ENCODE measurements around the gene BGLAP.

Gene BGLAP

DNA sequence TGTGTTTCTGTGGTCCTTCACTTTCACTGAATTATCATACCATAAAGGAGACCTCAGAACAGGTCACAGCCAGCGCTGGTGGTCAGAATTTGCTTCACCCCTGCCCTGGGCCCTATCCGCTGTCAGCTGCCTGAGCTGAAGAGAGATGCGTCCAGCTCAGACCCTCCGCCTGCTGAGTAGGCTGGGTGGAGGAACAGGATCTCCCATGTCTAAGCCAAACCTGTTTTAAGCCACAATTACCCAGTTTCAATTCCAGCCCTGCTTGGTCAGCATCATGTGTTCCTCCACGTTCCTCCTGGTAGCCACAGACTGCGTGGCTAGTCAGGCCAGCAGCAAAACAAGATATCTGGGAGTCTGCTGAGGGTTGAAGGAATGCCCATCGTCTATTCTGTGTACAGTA lies 13.5 kb upstream of the BGLAP start:
- DNase-seq: no peak

DNA sequence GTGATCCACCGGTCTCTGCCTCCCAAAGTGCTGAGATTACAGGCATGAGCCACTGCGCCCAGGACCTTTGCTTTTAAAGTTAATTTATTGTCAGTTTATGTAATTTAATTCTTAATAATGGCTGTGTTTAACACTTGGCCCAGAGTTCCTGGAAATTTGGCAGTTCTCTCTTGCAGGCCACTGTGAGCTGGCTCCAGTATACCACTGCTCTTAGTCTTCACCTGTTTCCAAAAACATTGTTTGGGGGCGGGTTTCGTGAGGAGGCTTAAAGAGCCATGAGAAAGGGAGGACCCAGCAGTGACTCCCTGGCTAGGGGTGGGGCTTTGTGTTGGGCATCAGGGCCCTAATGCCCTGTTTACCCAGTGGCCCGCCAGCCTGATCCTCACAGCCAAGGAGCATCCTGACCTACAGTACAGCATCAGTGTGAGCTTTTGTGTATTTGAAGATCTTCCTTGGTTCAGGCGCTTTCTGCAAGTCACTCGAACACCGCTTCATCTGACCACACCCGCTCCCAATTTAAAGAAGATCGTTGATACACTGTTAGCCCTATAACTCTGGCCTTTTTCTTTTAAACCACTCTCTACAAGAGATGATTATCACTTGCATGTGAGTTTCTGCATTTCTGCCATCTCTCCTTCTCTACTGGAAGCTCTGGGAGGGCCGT lies 12.0 kb upstream of the BGLAP start:
- no peak for DNase-seq

DNA sequence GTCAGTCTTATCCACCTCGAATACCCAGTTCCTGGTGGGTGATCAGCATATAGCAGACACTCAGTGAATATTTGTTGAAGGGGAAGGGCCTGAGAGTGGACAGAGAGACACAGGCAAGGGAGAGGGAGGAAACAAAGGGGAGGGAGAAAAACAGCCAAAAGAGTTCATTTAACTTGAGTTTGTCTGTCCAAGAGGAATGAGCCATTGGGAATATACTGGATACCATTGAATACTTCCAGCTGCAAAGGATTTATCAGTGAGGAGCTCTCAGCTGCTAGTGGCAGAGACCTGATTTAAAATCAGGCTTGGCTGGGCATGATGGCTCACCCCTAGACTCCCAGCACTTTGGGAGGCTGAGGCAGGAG lies 11.5 kb upstream of the BGLAP start:
- DNase-seq: no peak

DNA sequence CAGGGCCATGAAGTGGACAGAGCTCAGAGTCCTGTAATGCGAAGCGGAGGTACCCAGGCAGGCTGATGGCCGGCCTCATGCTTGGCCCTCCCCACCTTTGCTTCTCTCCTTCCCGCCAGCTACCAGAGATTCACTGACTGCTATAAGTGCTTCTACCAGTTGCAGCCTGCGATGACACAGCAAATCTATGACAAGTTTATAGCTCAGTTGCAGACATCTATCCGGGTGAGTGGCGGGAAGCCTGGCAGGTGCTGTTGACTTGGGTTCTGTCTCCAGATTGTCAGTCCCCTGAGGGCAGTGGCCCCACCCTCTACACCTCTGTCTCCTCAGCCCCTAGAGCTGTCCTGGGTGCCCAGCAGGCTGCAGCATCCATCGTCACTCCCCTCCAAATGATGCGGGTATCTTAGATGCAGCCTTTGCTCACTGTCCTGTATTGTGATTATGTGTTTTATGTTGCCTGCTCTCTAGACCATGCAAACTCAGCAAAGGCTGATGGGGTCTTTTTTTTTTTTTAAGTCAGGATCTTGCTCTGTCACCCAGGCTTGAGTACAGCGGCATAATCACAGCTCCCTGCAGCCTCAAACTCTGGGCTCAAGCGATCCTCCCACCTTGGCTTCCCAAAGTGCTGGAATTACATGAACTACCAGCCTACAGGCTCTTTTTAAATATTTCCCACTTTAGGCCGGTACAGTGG lies 9.6 kb upstream of the BGLAP start:
- DNase-seq: no peak

- no peak for DNase-seq
These were observed 8.4 kb upstream of the BGLAP start for GRCh38 chr1:156233426-156234127.

DNA sequence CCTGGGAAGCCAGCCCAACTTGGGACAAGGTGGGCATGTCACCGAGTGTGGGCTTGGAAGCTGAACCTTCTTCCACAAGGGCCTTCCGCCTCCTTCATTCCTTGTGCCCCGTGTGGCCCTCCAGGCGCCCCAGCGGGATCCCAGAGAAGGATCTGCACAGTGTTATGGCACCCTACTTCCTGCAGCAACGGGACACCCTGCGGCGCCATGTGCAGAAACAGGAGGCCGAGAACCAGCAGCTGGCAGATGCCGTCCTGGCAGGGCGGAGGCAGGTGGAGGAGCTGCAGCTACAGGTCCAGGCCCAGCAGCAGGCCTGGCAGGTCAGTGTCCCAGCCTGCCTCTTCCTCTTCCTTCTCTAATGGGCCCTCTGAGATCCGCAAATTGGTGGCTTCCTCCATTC lies 5.8 kb upstream of the BGLAP start:
- DNase-seq: no peak

DNA sequence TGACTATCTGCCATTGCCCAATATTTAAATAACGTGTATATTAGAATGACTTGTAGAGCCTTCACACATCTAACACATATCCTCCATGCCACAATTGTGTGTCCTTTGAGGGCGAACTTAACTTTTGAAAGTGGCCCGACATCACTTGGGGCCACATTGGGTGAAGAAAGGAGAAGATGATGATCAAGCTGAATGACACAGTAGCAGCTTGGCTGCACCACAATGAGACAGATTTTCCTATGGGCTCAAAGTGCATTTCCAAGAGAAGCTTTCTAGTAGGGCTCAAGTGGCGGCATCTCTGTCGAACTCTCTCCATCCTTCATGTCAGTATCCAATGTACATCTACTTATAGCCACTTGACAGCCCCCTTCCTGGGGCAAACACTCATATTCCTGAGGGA lies 3.7 kb upstream of the BGLAP start:
- DNase-seq: no peak

- no peak for DNase-seq
These were observed 623 bp upstream of the BGLAP start for GRCh38 chr1:156241311-156241811.

DNA sequence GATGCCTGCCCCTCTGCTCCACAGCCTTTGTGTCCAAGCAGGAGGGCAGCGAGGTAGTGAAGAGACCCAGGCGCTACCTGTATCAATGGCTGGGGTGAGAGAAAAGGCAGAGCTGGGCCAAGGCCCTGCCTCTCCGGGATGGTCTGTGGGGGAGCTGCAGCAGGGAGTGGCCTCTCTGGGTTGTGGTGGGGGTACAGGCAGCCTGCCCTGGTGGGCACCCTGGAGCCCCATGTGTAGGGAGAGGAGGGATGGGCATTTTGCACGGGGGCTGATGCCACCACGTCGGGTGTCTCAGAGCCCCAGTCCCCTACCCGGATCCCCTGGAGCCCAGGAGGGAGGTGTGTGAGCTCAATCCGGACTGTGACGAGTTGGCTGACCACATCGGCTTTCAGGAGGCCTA lies 754 bp downstream of the BGLAP start:
- DNase-seq: no peak

DNA sequence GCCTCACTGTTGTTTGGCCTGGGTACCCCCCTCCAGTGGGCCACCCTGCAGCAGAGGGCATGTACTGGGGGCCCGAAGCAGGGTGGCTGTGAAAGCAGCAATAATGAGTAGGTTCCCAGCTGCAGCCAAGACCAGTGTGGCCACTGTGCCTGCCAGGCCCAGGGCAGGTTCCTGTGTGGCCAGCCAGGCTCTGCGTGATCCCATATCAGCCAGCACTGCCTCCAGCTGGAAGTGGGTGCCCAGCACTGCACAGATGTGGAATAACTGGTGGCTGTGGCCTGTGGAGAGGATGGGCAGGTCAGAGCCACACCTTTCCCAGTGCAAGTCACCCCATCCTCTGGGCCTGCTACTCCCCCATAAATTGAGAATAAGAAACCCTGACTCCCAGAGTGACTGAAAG lies 2.1 kb downstream of the BGLAP start:
- DNase-seq: no peak

GRCh38 chr1:156244712-156245111 lies 2.7 kb downstream of the BGLAP start:
- DNase-seq: no peak

DNA sequence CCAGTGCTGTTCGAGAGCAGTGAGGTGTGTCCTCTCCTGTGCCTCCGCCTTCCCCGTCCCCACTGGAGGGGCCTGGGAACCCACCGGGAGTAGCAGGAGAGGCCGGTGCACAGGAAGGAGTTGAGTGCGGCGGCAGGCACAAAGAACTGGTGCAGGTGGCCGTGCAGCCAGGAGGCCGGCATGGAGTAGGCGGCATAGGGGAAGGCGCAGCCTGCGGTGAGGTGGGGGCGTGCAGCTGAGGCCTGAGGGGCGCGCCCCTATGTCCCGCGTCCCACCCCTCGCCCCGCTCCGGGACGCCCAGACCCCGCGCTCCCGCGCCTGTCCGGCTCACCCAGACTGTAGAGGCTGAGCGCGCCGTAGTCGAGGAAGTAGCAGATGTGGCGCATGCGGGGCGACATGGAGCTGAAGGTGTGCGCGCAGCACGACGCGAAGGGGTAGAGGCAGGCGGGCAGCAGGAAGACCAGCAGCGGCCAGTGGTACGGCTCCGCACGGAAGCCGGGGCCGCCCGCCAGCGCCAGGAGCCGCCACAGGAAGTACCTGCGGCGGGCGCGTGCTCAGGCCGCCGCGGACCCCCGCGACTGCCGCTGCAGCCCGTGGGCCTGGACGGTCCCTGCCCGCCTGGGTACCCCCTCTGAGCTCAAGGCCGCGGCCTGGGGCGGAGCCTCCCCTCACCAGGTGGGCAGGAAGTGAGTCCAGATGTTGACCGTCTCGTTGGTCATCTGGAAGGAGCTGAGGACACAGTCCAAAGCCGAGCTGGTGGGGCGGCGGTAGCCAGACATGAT lies 3.7 kb downstream of the BGLAP start:
- DNase-seq: peak; percentile 44

- DNase-seq: no peak
These were observed 4.3 kb downstream of the BGLAP start for GRCh38 chr1:156246241-156246780.

GRCh38 chr1:156246781-156247459 lies 4.9 kb downstream of the BGLAP start:
- no peak for DNase-seq

DNA sequence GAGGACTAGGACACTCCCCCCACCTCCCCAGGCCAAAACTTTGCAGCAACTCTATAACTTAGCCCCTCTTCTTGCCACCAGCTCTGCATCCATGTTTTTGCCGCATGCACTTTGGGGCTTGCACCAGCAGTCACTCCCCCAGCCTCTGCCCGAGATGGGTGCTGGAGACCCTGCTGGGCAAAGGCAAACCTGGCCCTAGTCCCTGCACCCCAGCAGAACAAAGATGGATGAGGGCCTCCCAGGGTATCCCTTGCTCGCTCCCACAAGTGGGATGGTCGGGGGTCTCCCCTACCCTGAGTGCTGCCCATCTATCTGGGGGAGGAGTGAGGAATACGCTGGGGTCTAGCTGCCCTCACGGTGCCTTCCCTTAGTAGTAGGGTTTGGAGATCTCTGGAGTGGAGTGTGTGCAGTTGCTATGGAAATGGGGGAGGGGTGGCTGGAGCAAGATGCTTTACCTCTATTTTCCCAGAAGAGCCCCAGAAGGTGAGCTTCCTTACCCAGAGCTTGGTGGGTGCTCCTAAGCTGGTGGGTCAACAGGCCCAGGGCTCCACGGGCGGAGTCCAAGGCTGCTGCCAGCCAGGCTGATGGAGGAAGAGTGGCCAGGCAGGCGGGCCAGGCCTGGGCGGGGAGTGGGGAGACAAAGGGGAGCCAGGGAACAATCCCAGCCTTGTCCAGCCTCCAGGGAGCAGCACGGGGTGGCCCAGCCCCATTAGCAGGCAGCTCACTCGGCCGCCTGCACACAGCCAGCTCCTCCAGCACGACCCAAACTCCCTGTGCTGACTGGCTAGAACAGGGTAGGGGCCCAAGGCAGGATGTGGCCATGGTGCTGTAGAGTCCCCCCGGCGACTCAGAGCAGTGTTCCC lies 5.7 kb downstream of the BGLAP start, which contains the start of gene PAQR6:
Gene PAQR6 (minus strand): TSS at position 597 of the 863 bp plus-strand sequence. CDS start 1,325 bp downstream, outside the sequence.
- no peak for DNase-seq

DNA sequence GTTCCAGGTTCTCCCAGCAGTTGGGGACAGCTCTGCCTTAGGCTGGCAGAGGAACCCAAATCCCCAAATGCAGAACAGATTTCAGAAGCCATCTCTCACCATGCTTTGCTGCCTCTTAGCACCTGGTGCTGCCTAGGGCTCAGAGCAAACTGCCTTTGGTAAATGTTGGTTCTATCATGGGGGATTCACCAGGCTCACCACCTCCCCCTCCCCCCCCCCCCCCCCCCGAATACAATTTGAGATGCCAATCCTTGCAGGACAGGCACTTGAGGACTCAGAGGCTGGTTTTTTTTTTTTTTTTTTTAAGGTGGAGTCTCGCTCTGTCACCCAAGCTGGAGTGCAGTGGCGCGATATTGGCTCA lies 6.3 kb downstream of the BGLAP start:
- DNase-seq: no peak

DNA sequence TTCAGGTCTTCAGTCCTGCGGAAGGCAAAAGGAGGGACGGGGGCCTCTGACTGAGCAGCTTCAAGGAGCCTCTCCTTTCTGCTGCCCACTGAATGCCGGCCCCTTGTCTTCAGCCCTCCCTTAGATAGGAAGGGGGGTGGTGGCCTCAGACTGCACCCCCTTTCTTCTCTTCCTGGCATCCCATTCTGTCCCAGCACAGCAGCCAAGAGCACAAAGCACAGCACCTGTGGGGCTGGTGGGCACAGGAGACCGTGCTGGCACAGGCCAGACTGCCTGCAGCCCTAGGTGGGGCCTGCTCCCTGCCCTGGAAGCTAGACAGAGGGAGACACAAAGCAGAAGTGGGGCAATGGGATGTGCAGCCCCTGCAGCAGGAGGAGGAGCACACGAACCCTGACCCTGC lies 7.6 kb downstream of the BGLAP start:
- DNase-seq: no peak

DNA sequence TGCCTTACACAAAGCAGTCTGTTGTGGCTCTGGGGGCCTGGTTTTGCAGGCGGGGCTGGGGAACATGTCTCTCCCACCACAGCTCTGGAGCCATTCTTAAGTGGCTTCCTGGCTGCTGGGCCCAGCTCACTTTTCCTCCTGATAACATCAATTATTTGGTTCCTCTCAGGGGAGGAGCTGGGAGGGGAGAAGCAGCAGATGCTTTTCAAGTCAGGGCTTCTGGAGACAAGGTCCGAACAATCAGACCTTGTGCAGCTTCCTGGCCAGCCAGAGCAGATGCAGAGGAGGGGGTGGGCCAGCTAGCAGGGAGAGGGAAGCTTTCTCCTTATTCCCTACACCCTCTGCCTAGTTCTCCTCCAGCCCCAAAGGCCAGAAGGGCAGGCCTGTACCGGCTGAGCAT lies 9.5 kb downstream of the BGLAP start:
- DNase-seq: no peak

DNA sequence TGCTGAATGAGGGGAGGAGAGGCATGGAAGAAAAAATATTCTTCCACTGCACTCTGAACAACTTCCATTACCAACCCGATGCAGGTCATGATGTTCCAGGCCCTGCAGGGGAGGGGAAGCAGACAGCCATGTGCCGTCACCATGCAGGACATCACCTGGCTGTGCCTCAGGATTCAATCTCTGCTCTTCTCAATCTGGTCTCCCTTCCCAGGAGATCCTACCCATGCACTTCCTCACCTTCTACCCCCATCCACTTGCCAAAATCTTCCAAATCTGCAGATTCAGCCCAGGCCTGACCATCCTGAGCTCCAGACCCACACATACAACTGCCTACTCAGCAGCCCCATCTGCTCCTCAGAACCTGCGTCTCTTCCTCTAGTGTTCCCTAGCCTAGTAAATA lies 11.7 kb downstream of the BGLAP start:
- DNase-seq: no peak

- DNase-seq: no peak
These were observed 15.7 kb downstream of the BGLAP start for GRCh38 chr1:156257711-156258110.

GRCh38 chr1:156258859-156259258 lies 16.9 kb downstream of the BGLAP start:
- no peak for DNase-seq
